Caco-2 (cell line): ENCODE data around the gene GID4. TPM values are rescaled to one million over a fixed set of nuclear protein-coding genes. Genes with fewer than 3 reads are reported as not detected.

Source experiments
- BruUV-seq: library from RNA; stranded (reverse); fragments of 400-500 nt; replicated peaks from 2 replicates; lab custom pipeline; 2021; lab: Mats Ljungman, UMichigan
- CTCF ChIA-PET: fragments of 300-600 bp; sonication (Branson Sonifier 250); formaldehyde crosslinking; loops from one replicate; lab custom pipeline; 2022; ENCODE audit warnings: antibody characterized with exemption; lab: Charles Lee
- POLR2A ChIA-PET: fragments of 300-600 bp; sonication (Branson Sonifier 250); formaldehyde crosslinking; loops from one replicate; lab custom pipeline; 2022; ENCODE audit warnings: antibody characterized with exemption; lab: Charles Lee
- DNase-seq, 2 experiments: peaks; one replicate each; pipeline versions ENCODE4 v3.0.0 to v3.0.0-alpha.2; 2020 to 2022
- H3K27me3 ChIP-seq: replicated peaks from 2 replicates; pipeline ENCODE4 v1.6.0; 2011; ENCODE audit warnings: low read length; ENCODE audit not compliant: control insufficient read depth, insufficient read depth
- H3K36me3 ChIP-seq: 2 replicates; pipeline ENCODE4 v1.5.1; 2011; ENCODE audit warnings: low read length; ENCODE audit not compliant: control insufficient read depth, insufficient read depth
- H3K4me1 ChIP-seq: fragments of 250-450 bp; sonication (Bioruptor Pico); 2 replicates; pipeline ENCODE4 v1.5.1; 2020; ENCODE audit warnings: mild to moderate bottlenecking
- H3K4me3 ChIP-seq: 2 replicates; pipeline ENCODE4 v1.5.1; 2011; ENCODE audit warnings: low read depth, mild to moderate bottlenecking, control low read depth, low read length
- H3K9me3 ChIP-seq: fragments of 250-450 bp; sonication (Bioruptor Pico); 2 replicates; pipeline ENCODE4 v1.5.1; 2020; ENCODE audit warnings: mild to moderate bottlenecking, moderate library complexity
- H3K27ac Mint-ChIP-seq: one replicate; pipeline ENCODE4 v1.8.0; 2022; ENCODE audit warnings: mixed read lengths; ENCODE audit not compliant: unreplicated experiment
- H3K27me3 Mint-ChIP-seq: one replicate; pipeline ENCODE4 v1.8.0; 2022; ENCODE audit warnings: mixed read lengths; ENCODE audit not compliant: insufficient read depth, unreplicated experiment
- H3K36me3 Mint-ChIP-seq: one replicate; pipeline ENCODE4 v1.8.0; 2022; ENCODE audit warnings: mild to moderate bottlenecking, mixed read lengths; ENCODE audit not compliant: insufficient read depth, unreplicated experiment
- H3K4me1 Mint-ChIP-seq: one replicate; pipeline ENCODE4 v1.8.0; 2022; ENCODE audit warnings: low read depth, mixed read lengths; ENCODE audit not compliant: unreplicated experiment
- H3K4me3 Mint-ChIP-seq: one replicate; pipeline ENCODE4 v1.8.0; 2022; ENCODE audit warnings: mild to moderate bottlenecking, moderate library complexity, mixed read lengths; ENCODE audit not compliant: unreplicated experiment
- H3K9me3 Mint-ChIP-seq: one replicate; pipeline ENCODE4 v1.8.0; 2022; ENCODE audit warnings: mixed read lengths; ENCODE audit not compliant: unreplicated experiment
- CTCF ChIP-seq, 2 experiments: fragments of 200-600 bp in 1 of 2; IDR thresholded peaks; 1 replicate in 1 of 2; 2 replicates in 1 of 2; pipeline versions ENCODE4 v1.5.1 to v1.8.0; 2011 to 2022; ENCODE audit warnings: antibody characterized with exemption in 1 of 2, control low read depth in 1 of 2, inconsistent platforms in 1 of 2, low read depth in 1 of 2, low read length in 1 of 2, mild to moderate bottlenecking in 1 of 2, moderate library complexity in 1 of 2; ENCODE audit not compliant: insufficient read depth in 1 of 2, severe bottlenecking in 1 of 2, unreplicated experiment in 1 of 2
- intact Hi-C: fragments of 100-400 bp; cut with micrococcal nuclease; formaldehyde crosslinking; loops from one replicate; pipeline ENCODE4 v1.10.0; 2022; ENCODE audit not compliant: unreplicated experiment
- total RNA-seq: library from RNA; stranded (reverse); gene quantifications from 2 replicates; pipeline ENCODE4 v1.2.3, GENCODE V29; 2022

Gene GID4
- total RNA-seq, 1 experiment from 2014 or later: 14.0 TPM

GRCh38 chr17:18040261-18040858 is 1.2 kb downstream of the GID4 start:
- peaks cover 19% of the 10 kb centered on the region for H3K4me1 ChIP-seq
- intact Hi-C loops: no loop called here
- Mint-ChIP-seq H3K27ac (peak overlapping the region; percentile 80), H3K4me3 (peak overlapping the region; percentile 83), H3K27me3 (no peaks in the 10 kb centered on the region), H3K9me3 (no peaks in the 10 kb centered on the region), H3K4me1 (peaks cover 26% of the 10 kb centered on the region), H3K36me3 (peaks cover 6% of the 10 kb centered on the region)
- ChIA-PET POLR2A (no interaction called here), CTCF (interaction anchor here (0.6 kb wide), 1 partner anchor 10 kb away, joined by 5 read pairs; no protein-coding TSS in a partner anchor)
- DNase-seq: no peak
- H3K27me3 ChIP-seq: no peaks in the 10 kb centered on the region
- H3K36me3 ChIP-seq: no peaks in the 10 kb centered on the region; the same call in 1 of the 2 replicates
- BruUV-seq: no TSS peak
- H3K9me3 ChIP-seq: no peaks in the 10 kb centered on the region
- H3K4me3 ChIP-seq: peak overlapping the region; percentile 85
- TF ChIP-seq CTCF (IDR thresholded peaks at IDR 0.05; ENCODE audit: insufficient read depth in 1 of 2, low read depth in 1 of 2, low read length in 1 of 2, severe bottlenecking in 1 of 2, unreplicated experiment in 1 of 2): no peak

GRCh38 chr17:18041776-18042175 is 2.6 kb downstream of the GID4 start:
- no peaks in the 10 kb centered on the region for H3K27me3 ChIP-seq
- H3K4me3 ChIP-seq: no peak overlapping the region
- peaks cover 6% of the 10 kb centered on the region for H3K36me3 Mint-ChIP-seq
- H3K4me1 ChIP-seq: peaks cover 15% of the 10 kb centered on the region
- POLR2A ChIA-PET: no interaction called here
- peaks cover 26% of the 10 kb centered on the region for H3K4me1 Mint-ChIP-seq
- no peaks in the 10 kb centered on the region for H3K27me3 Mint-ChIP-seq
- CTCF ChIA-PET: interaction anchor here (1.0 kb wide), 1 partner anchor 175 kb away, joined by 4 read pairs; no protein-coding TSS in a partner anchor
- H3K9me3 ChIP-seq: no peaks in the 10 kb centered on the region
- no peaks in the 10 kb centered on the region; the same call in 1 of the 2 replicates for H3K36me3 ChIP-seq
- BruUV-seq: TSS peak; percentile 20
- TF ChIP-seq CTCF (IDR thresholded peaks at IDR 0.05; ENCODE audit: insufficient read depth in 1 of 2, low read depth in 1 of 2, low read length in 1 of 2, severe bottlenecking in 1 of 2, unreplicated experiment in 1 of 2): no peak
- H3K9me3 Mint-ChIP-seq: no peaks in the 10 kb centered on the region
- intact Hi-C loops: no loop called here
- no peak for DNase-seq
- no peak overlapping the region for H3K4me3 Mint-ChIP-seq
- no peak overlapping the region for H3K27ac Mint-ChIP-seq

- ChIA-PET CTCF (no interaction called here), POLR2A (no interaction called here)
- H3K9me3 ChIP-seq: no peaks in the 10 kb centered on the region
- Mint-ChIP-seq H3K9me3 (no peaks in the 10 kb centered on the region), H3K27me3 (no peaks in the 10 kb centered on the region), H3K27ac (no peak overlapping the region), H3K4me3 (no peak overlapping the region), H3K36me3 (peaks cover 6% of the 10 kb centered on the region), H3K4me1 (peaks cover 16% of the 10 kb centered on the region)
- no TSS peak for BruUV-seq
- H3K27me3 ChIP-seq: no peaks in the 10 kb centered on the region
- H3K36me3 ChIP-seq: no peaks in the 10 kb centered on the region; the same call in 1 of the 2 replicates
- intact Hi-C loops: no loop called here
- no peak for TF ChIP-seq CTCF (IDR thresholded peaks at IDR 0.05; ENCODE audit: insufficient read depth in 1 of 2, low read depth in 1 of 2, low read length in 1 of 2, severe bottlenecking in 1 of 2, unreplicated experiment in 1 of 2)
- H3K4me1 ChIP-seq: peaks cover 10% of the 10 kb centered on the region
- H3K4me3 ChIP-seq: no peak overlapping the region
- no peak for DNase-seq
Observed at GRCh38 chr17:18042983-18043382, 3.8 kb downstream of the GID4 start.
